Spinal cord (tissue), 10 donors: ENCODE results near the gene RAB9B. TPM values are rescaled to one million over a fixed set of nuclear protein-coding genes. Genes with fewer than 3 reads are reported as not detected.
"Not testable (repeated sequence)": the region's sequence is repeated elsewhere in the genome, so short reads cannot be mapped to it uniquely, and the experiment has no call there.

Experiments
- DNase-seq, 6 donors: peaks; one replicate each; pipeline versions ENCODE4 v3.0.0 to v3.0.0-alpha.2; 2013 to 2015; ENCODE audit warnings: low spot score in 6 of 6, low read depth in 4 of 6
- H3K27ac ChIP-seq: one replicate; pipeline ENCODE4 v1.5.1; 2013; ENCODE audit warnings: low read depth, low read length, control low read depth
- H3K27me3 ChIP-seq: one replicate; pipeline ENCODE4 v1.6.1; 2013; ENCODE audit warnings: low read length; ENCODE audit not compliant: control insufficient read depth, insufficient read depth
- H3K36me3 ChIP-seq: one replicate; pipeline ENCODE4 v1.6.1; 2013; ENCODE audit warnings: low read length; ENCODE audit not compliant: control insufficient read depth, insufficient read depth
- H3K4me1 ChIP-seq: one replicate; pipeline ENCODE4 v1.6.1; 2013; ENCODE audit warnings: low read length; ENCODE audit not compliant: control insufficient read depth, insufficient read depth
- H3K4me3 ChIP-seq: one replicate; pipeline ENCODE4 v1.5.1; 2013; ENCODE audit warnings: low read depth, low read length, control low read depth
- H3K9me3 ChIP-seq: one replicate; pipeline ENCODE4 v1.6.1; 2013; ENCODE audit warnings: low read length; ENCODE audit not compliant: control insufficient read depth, insufficient read depth
- WGBS: methylation state at CpG from one replicate; pipeline ENCODE4 v1.1.5; 2013; ENCODE audit warnings: missing lambda C conversion rate; ENCODE audit not compliant: insufficient coverage; 5-methylcytosine and 5-hydroxymethylcytosine counted together
- polyA plus RNA-seq, 2 donors: library from polyadenylated mRNA; unstranded; fragments of 120-200 nt; gene quantifications; one replicate each; pipeline ENCODE4 v1.2.1, GENCODE V29; 2013; ENCODE audit not compliant: insufficient read length in 2 of 2
- total RNA-seq, 2 donors: library from RNA; depleted of rRNA in 1 of 2; stranded (reverse); fragments of 120-200 nt in 1 of 2; fragments of >200 nt in 1 of 2; gene quantifications; one replicate each; pipeline versions ENCODE4 v1.2.3 to v1.2.4, GENCODE V29; 2013 to 2014
- donor health status: healthy.

RAB9B gene
- total and polyA plus RNA-seq, 4 donors, result 11.2 to 35.8 (median 23.2) TPM

DNA sequence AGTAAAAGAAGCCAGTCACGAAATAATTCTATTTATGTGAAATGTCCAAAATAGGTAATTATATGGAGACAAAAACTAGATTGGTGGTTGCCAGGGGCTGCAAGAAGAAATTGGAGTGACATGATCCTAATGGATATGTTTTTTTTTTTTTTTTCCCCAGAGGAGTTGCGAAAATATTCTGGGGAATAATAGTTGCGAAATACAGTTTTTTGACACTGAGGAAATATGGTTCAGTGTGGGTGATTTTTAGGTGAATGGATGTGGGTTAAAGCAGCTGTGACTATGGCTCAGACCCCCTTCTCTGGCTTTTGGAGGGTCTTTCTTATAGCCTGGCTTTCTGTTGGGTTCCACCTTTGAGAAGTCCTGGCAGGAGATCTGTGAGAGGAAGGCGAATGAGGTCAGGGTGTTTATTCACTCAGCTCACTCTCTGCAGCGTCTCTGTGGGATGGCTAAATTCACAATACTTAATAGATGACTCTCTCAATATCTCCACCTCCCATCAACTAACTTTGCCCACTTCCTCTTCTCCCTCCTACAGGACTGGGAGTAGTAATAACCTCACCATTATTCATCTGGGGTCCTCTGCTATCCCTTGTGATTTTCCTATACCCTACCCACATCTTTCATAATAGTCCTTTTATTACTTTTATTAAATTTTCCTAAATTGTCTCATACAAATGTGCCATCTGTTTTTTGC lies 15.3 kb upstream of the RAB9B start:
- DNase-seq, result no peak
- Histone ChIP-seq H3K27me3 (peaks cover 3% of the 10 kb centered on the region), H3K4me1 (no peaks in the 10 kb centered on the region), H3K9me3 (no peaks in the 10 kb centered on the region), H3K36me3 (no peaks in the 10 kb centered on the region), H3K4me3 (no peak overlapping the region), H3K27ac (no peak overlapping the region)
- 88% methylated on average over 2 of the region's 5 CpGs for WGBS

DNA sequence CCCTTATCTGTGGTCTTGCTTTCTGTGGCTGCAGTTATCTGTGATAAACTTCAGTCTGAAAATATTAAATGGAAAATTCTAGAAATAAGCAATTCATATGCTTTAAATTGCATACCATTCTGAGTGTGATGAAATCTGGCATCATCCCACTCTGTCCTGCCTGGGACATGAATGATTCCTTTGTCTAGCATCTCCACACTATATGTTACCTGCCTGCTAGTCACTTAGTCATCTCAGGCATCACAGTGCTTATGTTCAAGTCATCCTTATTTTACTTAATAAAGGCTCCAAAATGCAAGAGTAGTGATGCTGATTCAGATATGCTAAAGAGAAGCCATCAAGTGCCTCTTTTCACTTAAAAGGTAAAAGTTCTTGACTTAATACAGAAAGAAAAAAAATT lies 14.3 kb upstream of the RAB9B start:
- Histone ChIP-seq H3K27me3 (peaks cover 7% of the 10 kb centered on the region), H3K27ac (no peak overlapping the region), H3K9me3 (no peaks in the 10 kb centered on the region), H3K4me3 (no peak overlapping the region), H3K36me3 (no peaks in the 10 kb centered on the region), H3K4me1 (no peaks in the 10 kb centered on the region)
- DNase-seq, result no peak

DNA sequence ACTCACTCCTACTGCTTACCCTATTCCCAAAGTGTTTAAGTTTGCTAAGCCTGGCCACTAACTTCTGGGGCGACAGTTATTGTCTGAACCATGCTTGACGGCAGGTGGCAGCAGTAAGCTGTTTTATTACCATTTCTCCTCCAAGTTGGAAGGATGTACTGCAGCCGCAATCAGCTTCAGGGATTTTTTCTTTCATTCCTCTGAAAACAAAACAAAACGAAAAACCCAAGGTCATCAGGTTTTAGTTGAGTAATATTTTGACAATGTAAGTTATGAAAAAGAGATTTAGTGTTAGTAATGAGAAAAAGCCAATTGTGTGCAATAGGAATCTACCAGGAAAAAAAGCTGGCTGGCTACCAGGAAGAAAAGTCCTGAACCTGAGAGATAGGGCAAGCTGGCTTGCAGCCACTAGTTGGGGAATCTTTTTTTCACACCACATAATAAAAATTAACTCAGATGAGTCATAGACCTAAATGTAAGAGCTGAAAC lies 13.2 kb upstream of the RAB9B start:
- Histone ChIP-seq H3K36me3 (no peaks in the 10 kb centered on the region), H3K27me3 (peaks cover 7% of the 10 kb centered on the region), H3K4me1 (no peaks in the 10 kb centered on the region), H3K9me3 (no peaks in the 10 kb centered on the region), H3K27ac (no peak overlapping the region), H3K4me3 (no peak overlapping the region)
- DNase-seq, result peak in 5 of 6 donors; percentile 19 to 86 (median 43)
- WGBS, result 0% methylated on average over 2 of the region's 4 CpGs

DNA sequence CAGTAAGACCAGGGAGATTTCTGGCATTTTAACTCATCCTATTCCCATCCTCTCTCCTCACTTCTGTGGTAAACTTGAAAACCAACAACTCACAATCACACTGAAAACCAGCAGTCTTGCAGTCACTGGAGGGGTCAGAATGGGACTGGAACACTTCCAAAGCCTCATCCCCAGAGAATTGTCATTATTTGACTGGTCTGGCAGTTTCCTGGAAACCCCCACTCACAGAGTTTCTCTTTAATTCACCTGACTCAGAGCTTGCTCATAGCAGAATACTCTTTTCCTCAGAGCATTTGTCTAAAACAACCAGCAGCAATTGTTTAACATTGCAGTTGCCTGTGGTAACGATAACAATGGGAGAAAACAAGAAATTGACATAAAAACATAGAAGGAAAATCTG lies 7.3 kb upstream of the RAB9B start:
- no CpG with 5 or more reads among the region's 1 CpG for WGBS
- no peaks in the 10 kb centered on the region for H3K36me3 ChIP-seq
- H3K27me3 ChIP-seq, result peaks cover 10% of the 10 kb centered on the region

DNA sequence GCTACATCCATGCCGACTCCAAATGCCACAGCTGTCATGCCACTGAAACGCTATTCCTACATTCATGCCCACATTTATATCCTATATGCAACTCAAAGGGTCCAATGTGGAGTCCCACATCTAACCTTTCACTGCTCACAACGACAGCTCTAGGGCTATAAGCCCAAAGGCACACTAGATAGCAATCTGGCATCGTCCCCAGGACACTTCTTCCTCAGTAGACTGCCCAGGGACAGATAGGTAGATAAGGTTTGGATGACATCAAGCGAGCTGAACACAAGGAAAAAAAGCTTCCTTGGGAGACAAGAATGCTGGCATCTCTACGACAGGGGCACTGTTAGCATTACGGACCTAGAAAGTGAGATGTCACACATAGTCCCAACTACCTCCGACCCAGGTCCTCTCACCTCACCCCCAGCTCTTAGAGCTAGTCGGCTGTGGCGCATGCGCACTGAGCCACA lies 685 bp downstream of the RAB9B start:
- Histone ChIP-seq H3K4me1 (no peaks in the 10 kb centered on the region), H3K27me3 (peaks cover 25% of the 10 kb centered on the region), H3K36me3 (no peaks in the 10 kb centered on the region), H3K4me3 (peak overlapping the region; percentile 76), H3K9me3 (no peaks in the 10 kb centered on the region), H3K27ac (peak overlapping the region; percentile 76)
- peak in 2 of 6 donors; percentile 15 to 38 for DNase-seq
- WGBS, result 26% methylated on average over 9 of the region's 11 CpGs

More for the DNA sequence above, 7.3 kb upstream of the RAB9B start:
- Histone ChIP-seq H3K4me1 (no peaks in the 10 kb centered on the region), H3K9me3 (no peaks in the 10 kb centered on the region), H3K27ac (no peak overlapping the region), H3K4me3 (no peak overlapping the region)
- no peak for DNase-seq

DNA sequence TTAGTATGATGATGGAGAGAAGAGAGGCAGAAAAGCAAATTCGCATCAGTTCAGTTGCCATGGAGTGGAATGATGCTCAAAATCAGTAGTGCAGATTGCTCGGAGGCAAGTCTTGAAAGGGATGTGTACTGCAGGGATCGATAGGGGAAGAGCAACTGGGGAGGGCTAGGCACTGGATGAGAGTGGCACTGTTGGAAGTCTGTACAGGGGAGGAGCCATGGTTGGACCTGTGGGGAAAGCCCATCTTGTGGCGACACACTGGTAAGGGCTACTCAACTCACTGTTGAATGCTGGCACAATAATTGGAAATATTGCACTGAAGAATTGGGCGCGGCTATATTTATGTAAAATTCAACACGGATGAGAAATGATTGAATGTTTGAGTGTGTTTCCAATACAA lies 1.2 kb downstream of the RAB9B start:
- Histone ChIP-seq H3K4me1 (no peaks in the 10 kb centered on the region), H3K36me3 (no peaks in the 10 kb centered on the region), H3K4me3 (peak overlapping the region; percentile 76), H3K27me3 (peaks cover 27% of the 10 kb centered on the region), H3K9me3 (no peaks in the 10 kb centered on the region), H3K27ac (no peak overlapping the region)
- 51% methylated on average over 4 of the region's 7 CpGs for WGBS
- peak in 2 of 6 donors; percentile 3 to 29 for DNase-seq

DNA sequence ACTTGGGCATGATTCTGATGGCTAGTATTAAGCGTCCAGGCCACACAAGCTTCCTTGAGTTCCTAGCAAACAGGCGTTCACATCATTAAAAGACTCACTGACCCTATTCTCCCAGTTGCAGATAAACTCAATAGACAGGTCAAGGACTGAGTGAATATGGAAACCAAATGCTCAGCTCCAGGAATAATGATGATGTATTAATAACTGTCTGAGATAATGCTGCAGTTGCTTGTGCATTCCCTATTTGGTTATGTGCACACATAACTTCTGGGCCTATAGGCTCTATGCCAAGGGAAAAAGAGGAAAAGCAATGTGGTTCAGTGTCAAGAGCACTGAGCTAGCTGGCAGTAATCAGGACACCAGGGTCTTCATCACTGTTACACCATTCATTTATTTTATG lies 3.5 kb downstream of the RAB9B start:
- no CpG with 5 or more reads among the region's 2 CpGs for whole genome bisulfite sequencing
- no peaks in the 10 kb centered on the region for H3K9me3 ChIP-seq
- peaks cover 30% of the 10 kb centered on the region for H3K27me3 ChIP-seq
- DNase-seq, result no peak
- no peak overlapping the region for H3K27ac ChIP-seq
- H3K4me1 ChIP-seq, result no peaks in the 10 kb centered on the region
- H3K4me3 ChIP-seq, result no peak overlapping the region
- H3K36me3 ChIP-seq, result no peaks in the 10 kb centered on the region

DNA sequence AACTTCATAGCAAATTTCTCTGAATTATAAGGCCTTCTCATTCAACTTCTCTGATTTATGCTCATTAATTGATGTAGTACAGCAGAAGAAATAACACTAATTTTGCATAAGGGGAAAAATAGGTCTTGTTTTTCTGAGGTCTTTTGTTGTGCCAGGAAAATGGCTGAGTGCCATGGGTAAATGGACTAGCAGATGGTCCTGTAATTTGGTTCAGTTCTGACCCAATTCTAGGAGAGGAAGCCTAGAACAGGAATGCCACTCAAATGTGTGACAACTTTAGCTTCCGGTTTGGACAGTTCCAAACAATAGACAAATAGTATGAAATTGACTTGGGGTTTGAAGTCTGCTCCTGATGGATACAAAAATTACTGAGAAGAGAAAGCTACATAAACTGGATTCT lies 6.2 kb downstream of the RAB9B start:
- no peaks in the 10 kb centered on the region for H3K36me3 ChIP-seq
- 83% methylated on average over 1 of the region's 1 CpG for WGBS
- H3K4me3 ChIP-seq, result no peak overlapping the region
- H3K4me1 ChIP-seq, result no peaks in the 10 kb centered on the region
- no peak overlapping the region for H3K27ac ChIP-seq
- H3K27me3 ChIP-seq, result peaks cover 12% of the 10 kb centered on the region
- no peak for DNase-seq
- H3K9me3 ChIP-seq, result no peaks in the 10 kb centered on the region

DNA sequence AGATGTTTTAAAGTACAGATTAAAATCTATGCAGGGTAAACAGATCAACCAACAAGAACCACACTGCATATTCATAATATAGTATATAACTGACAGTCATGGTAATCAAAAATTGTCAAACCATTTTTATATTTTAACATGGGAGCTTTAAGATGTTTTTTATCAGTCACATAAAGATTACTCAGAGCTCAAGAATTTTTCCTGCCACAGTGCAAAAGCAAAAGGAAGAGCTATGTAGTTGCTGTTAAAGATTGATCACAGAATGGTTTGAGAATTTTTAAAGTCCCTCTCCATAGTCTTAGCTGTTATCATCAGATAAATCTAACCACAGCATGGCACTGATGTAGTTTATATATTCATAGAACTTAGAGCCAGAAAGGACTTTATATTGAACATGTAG lies 8.5 kb downstream of the RAB9B start:
- DNase-seq, result no peak
- Histone ChIP-seq H3K9me3 (no peaks in the 10 kb centered on the region), H3K4me1 (no peaks in the 10 kb centered on the region), H3K27me3 (peaks cover 9% of the 10 kb centered on the region), H3K36me3 (no peaks in the 10 kb centered on the region), H3K27ac (no peak overlapping the region), H3K4me3 (no peak overlapping the region)

DNA sequence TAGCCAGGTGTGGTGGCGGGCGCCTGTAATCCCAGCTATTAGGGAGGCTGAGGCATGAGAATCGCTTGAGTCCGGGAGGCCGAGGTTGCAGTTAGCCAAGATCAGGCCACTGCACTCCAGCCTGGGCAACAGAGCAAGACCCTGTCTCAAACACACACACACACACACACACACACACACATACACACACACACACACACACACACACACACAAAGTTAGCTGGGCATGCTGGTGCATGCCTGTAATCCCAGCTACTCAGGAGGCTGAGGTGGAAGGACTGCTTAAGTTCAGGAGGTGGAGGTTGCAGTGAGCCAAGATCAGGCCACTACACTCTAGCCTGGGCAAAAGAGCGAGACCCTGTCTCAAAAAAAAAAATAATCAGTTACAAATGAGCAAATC lies 11.3 kb downstream of the RAB9B start:
- 80% methylated on average over 2 of the region's 6 CpGs for WGBS
- not testable (repeated sequence) for H3K9me3 ChIP-seq, H3K4me1 ChIP-seq, H3K4me3 ChIP-seq, H3K36me3 ChIP-seq, H3K27ac ChIP-seq, H3K27me3 ChIP-seq, DNase-seq
